Anterior cingulate cortex (tissue), 58 donors: ENCODE measurements around the gene ADM2.

ENCODE experiments used
- DNase-seq, 58 donors: peaks; one replicate each; lab custom pipeline; 2025; lab: John Stamatoyannopoulos, UW

The ADM2 gene

DNA sequence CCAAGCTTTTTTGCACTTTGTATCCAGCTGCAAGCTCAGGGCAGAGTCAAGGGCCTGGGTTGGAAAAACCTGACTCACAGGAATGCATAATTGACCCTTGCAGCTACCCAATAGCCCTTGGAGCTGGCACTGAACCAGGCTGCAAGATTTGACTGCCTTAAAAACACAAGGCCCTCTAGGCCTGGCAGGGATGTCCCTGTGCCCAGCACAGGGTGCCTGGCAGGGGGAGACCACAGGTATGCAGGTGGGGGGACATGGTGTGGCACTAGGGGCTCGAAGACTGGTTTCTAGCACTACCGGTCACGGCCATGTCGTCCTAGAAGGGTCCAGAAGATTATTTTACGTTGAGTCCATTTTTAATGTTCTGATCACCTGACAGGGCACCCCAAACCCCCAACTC, 36.7 kb upstream of the ADM2 start:
- DNase-seq: no peak

DNA sequence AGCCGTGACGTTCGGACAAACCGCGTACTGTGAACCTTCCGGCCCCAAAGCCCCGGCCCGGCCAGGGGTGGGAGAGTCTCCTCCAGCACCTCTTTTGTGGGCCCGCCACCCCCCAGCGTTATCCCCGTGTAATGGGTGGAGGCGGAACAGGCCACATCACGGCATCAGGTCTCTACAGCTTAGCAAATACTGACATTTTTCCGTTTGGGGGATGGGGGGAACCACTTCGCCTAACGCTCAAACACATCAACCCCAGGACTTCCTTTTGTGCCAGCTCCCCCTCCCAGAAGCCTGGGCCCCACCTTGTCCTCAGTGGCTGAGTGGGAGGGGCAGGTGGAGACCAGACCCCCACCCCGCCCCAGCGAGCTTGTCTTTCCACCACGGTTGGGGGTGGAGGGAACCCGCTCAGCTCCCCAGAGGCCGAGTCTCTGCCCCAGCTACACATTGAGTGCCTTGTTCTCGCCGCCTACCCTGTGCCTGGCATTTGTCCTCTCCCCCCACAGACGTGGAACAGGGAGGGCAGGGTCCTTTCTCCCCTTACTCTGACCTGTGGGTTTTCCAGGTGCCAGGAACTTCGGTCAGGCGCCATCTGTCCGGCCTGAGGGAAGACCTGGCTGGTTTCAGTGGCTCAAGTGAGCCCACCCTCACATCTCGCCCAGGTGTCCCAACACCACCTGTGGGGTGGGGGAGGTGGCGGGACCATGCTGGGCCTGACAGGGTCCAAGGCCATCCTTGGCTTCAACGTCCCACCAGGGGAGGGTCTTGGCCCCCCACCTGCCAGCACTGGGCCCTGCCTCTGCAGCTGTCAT, 36.1 kb upstream of the ADM2 start:
- DNase-seq: peak in 1 of 58 donors; percentile 22

DNA sequence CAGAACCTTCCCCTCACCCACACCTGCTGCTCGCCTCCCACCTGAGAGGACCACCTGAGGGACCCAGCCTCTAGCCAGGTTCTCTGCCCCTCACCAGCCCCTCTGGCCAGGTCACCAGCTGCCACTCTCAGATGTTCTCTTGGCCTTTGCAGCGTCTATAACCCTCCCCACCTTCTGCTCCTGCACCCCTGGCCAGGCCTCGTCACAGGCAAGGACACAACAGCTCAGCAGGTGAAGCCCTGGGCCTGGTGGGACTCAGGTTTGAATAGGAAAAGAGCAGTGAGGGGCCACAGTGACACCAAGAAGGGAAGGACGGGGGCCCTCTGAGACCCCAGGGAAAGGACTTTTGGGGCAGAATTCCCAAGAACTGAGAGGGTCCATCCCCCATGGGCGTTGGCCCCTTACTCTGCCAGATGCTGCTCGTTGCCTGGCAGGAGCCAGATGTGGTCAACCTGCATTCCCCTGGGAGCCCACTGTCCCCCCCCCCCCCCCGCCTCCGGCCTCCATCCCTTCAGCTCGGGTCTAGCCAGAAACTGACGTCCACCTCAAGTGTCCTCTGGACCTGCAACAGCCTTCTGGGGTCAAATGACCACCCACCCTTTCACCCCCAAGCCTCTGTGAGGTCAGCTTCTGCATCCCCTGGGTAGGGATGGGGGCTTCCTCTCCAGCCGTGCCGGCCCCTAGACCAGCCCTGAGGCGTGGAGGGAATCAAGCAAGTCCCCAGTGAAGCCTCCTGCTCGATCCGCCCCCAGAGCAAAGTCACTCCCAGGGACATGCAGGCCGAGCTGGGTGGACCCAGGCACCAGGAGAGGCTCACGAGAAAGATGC, 35.2 kb upstream of the ADM2 start:
- DNase-seq: no peak

GRCh38 chr22:50446708-50447575, 34.4 kb upstream of the ADM2 start:
- DNase-seq: no peak

DNA sequence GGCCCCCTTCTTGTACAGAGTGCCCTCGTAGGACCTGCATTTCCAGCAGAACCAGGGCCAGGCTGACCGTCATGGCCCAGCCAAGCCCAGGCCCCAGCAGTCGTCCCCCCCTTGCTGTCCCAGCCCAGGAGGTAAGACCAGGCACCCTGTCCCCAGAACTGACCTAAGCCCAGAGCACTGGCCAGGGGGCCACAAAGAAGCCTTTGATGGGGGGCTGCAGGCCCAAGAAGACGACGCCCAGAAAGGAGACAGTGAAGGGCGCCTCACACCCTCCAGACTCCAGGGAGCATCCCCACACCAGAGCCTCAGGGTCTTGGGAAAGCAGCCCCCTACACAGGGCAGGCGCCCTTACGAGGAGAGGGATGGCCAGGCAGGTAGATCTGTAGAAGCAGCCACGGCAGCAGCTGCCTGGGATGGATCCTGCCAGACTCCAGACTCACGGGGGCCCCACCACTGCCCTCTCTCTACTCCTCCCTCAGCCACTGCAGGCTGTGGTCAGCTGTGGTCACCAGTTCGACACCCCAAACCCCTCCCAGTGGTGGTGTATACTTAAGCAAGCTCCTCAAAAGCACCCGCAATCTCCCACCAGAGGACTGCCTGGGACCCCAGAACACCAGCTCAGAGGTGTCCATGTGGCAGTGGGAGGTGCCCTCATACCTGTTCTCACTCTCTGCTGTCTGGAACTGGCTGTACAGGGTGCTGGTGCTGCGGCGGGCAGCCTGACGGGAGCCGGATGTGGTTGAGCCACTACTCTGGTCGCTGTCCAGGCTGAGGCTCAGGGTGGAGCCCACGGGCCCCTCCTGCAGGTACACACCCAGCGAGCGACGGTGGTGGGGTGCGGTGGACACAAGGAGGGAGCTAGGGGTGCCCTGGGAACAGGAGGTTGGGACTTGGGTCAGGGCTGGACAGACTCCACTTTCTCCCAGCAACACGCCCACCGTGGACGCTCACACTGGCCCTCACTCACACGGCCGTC, 33.5 kb upstream of the ADM2 start:
- no peak for DNase-seq

DNA sequence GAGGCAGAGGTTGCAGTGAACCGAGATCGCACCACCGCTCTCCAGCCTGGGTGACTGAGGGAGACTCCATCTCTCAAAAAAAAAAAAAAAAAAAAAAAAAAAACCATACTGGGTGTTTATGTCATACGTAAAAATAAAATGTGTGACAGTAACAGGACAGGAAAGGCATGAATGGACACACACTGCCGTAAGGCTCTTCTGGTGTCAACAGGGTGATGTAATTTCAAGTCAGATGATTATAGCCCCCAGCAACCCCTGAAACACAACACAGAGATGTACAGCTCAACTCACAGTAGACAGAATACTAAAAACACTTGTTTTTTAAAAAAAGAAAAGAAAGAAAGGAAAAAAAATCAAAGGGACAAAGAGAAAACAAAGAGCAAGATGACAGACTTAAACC, 28.7 kb upstream of the ADM2 start:
- no peak for DNase-seq

DNA sequence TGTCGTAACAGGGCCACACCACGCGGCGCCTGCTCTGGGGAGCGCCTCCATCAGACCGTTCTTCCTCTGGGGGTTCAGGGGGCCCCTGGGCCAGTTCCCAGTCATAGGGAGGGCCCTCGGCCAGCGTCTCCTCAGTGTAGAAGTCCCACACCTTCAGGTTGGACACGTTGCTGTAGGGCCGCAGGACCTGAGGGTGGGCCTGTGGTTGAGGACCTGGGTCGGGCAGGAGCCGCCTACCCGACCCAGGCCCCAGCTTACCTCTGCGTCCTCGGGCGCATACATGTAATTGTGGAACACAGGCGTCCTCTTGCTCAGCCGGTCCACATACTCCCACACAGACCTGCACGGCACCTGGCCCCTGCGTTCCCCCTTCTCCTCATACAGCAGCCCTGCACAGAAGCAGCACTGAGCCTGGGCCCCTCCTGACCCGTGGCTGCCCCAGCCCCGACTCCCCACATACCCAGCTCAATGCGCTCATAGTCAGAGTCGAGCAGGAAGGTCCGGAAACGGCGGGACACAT, 26.7 kb upstream of the ADM2 start:
- no peak for DNase-seq

DNA sequence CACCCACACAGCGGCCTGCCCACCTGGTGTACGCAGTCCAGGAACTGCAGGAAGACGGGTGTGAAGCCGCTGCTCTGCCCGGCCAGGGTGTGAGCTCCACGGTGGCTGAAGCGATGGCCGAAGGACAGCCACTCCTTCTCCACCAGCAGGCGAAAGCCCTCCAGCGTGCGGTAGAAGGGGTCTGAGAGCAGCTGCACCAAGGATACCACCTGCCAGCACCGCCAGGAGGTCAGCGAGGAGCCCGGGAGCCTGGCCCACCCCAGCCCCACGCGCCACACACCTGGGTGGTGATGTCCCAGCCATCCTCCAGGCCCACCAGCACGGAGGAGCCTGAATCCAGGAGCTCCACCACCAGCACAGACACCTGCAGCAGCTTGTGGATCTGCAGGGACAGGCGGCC, 26.1 kb upstream of the ADM2 start:
- DNase-seq: no peak

DNA sequence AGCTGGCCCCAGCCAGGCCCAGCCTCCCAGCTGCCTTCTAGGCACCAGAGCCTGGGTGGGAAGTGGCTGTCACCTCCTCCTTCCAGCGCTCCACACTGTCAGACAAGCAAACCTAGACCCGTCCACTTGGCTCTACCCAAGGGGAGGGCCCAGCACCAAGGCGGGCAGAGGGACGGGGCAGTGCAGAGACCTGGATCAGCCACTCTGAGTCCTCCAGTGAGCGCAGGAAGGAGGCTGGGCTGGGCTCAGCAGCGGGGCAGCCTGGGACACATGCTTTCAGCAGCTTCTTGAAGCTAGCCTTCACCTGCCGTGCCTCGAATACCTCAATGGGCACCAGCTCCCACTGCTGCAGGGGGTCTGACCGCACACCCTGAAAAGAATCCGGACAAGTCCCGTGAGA, 25.3 kb upstream of the ADM2 start:
- DNase-seq: no peak

DNA sequence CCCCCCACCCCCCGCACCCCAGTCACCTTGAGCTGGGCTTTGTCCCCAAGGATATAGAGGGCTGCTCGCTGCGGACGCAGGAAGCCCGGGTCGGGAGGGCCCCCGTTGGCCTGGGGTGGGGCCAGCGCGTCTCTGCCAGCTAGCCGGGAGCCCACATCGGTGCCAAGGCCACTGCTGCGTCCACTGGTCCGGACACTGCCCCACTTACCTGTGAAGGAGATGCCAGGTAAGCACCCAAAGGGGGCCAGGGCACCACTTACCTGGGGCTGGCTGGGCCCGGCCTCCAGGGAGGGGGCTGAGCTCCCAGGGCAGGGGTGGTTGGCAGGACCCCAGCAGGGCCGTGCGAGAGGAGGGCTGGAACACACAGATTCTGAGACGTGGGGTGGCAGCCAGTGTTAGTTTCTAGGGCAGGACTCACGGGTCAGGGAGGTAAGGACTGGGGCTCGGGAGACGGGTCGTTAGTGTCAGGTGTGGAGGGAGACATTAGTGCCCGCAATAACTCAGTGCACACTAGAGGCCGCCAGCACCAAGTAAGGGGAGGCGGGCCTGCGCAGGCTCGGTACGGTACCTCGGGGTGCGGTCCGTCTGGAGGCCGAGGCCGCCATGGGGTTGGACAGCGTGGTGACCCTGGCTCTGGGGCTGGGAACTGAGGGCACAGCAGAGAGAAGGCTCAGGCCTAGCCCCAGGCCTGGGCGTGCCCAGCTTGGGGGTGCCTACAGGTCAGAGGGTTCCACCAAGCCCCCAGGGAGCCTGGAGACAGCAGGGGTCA, 24.7 kb upstream of the ADM2 start:
- DNase-seq: no peak

DNA sequence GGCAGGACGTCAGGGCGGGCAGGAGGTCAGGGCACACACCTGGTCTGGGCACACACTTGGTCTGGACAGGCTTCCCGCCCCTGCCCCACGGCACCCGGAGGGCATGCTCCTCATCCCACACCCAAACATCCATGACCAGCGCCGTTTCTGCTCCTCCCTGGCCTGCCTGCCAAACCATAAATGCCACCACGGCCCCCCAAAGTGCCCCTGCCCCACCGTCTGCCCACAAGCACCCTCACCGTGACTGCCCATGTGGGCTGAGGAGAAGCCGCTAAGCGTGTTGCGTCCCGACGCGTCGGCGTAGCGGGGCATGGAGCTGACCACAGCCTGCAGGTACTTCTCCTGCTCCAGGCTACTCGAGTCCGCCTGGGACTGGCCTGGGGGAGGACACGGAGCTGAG, 22.3 kb upstream of the ADM2 start:
- DNase-seq: no peak

DNA sequence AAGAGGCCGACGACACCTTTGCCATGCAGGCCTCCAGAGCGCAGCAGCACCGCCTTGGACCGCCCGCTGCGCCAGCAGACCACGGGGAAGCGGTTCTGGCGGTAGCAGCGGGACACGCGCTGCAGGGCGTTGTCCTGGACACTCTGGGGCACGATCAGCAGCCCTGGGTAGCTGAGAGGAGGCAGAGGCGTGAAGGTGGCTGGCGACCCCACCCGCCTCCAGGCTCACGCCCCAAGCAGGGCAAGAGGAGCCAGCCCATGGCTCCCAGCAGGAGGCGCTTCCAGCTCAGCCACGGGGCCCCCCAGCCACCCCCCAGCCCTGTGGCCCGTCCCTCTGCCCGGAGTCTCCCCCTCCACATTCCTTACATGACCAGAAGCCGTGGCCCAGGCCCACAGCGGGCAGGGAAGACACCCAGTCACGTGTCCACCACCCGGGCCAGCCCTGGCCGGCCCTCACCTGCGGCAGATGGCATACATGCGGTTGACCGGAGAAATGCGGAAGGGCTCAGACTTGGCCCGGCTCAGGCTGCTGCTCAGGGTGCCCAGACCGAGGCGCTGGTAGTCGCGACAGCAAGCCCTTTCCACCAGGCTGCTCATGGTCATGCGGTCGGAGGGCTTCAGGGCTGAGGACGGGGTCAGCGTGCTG, 21.7 kb upstream of the ADM2 start:
- DNase-seq: no peak

DNA sequence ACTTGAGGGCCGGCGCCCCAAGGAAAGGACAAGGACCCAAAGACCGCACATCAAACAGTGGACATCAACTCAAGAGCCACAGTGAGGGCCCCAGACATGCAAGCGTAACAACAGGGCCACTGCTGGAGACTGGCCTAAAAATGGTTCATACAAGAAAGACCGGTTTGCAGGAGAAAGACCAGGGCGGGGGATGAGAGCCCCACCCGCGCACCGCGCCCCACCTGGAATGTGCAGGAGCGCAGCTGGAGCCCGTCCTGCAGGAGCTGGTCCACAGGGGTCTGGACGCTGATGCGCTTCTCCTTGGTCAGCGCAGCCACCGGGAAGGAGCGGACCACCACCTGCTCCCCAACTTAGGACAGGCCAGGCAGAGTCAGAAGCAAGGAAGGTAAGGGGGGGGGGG, 20.4 kb upstream of the ADM2 start:
- DNase-seq: no peak

DNA sequence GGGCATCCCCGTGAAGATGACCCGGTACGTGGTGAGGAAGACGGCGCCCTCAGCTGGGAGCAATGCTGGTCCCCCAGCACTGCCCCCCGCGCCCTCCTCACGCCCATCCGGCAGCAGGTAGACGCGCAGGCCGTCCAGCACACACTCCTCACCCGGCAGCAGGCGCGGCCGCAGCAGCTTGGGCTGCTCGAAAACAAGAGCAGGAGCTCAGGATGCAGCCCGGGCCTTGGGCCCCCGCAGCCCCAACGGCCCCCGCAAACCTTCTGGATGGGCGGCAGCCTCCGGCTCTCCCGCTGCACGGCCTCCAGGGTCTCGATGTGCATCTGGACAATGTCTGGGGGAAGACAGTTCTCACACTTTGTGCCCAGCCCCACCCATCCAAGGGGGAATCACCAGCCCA, 19.8 kb upstream of the ADM2 start:
- no peak for DNase-seq

DNA sequence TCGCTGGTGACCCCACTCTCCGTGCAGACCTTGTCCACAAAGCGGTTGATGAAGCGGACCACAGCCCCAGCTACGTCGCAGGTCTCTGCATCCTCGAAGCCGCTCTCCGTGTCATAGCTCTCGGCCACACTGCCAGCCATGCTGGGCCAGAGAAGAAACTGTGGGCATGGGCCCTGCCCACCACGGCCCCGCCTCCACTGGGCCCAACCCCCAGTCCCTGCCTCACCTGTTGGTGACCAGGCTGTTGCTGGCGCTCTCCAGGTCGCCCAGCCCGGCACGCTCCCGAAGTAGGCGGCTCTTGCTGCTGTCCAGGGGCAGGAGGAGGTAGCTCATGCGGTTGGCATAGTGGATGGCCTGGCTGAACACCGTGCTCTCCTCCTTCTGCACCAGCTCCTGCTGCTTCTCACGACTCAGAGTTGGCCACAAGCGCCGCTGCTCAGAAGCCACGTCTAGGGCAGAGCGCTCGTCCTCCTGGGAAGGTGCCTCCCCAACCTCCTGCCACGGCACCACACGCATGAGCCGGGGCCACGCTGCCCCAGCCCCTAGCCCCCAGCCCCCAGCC, 19.3 kb upstream of the ADM2 start:
- no peak for DNase-seq

DNA sequence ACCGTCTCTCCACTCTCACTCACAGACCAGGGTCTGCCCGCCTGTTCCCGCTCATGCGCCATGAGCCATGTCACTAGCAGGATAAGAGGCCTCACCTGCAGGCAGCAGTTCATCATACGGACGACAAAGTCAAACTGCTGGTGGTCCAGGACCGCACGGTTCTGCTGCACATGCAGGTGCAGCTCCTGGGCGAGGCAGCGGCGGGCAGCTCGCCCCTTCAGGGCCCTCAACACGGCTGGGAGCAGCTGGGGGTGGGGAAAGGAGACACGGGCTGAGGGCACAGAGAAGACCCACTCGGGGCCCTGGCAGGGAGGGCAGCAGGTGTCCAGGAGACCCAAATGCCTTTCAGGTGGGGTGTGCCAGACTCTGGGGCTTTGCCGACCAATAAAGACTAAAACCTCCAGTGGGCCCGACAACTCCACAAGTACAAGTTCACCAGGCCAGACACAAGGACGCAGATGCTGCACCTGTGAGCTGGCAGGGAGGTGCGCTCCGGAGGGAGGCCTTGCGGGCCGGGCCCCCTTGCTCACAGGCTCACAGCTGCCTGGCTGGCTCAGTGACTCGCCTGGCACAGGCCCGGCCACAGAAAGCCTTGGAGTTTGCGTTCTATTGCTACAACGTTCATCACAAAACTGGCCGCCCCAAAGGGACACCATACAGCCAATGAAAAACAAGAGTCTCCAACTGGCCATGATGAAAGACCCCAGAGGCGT, 18.0 kb upstream of the ADM2 start:
- no peak for DNase-seq

DNA sequence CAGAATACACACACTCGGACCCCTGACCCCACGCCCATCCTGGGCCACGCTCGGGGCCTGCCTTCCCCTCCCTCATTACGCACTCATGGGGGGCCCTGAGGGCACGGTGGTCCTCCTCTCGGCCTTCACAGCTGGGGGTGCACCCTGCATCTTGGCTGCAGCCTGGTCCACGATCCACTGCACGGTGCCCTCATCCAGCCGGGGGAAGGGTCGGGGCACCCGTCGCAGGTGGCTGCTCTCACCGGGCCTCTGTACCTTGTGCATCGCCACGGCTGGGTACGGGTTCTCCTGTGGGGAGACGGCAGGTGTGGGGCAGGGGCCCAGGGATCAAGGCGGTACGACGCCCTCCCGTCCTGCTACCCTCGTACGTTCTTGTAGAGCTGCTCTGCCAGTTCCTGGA, 16.9 kb upstream of the ADM2 start:
- DNase-seq: no peak
